Suppressor macrophage (primary cell): ENCODE results near the gene APOH.

Experiments used
- DNase-seq, 4 experiments: peaks; one replicate each; pipeline ENCODE4 v3.0.0-alpha.2; 2020 to 2022

Gene APOH

DNA sequence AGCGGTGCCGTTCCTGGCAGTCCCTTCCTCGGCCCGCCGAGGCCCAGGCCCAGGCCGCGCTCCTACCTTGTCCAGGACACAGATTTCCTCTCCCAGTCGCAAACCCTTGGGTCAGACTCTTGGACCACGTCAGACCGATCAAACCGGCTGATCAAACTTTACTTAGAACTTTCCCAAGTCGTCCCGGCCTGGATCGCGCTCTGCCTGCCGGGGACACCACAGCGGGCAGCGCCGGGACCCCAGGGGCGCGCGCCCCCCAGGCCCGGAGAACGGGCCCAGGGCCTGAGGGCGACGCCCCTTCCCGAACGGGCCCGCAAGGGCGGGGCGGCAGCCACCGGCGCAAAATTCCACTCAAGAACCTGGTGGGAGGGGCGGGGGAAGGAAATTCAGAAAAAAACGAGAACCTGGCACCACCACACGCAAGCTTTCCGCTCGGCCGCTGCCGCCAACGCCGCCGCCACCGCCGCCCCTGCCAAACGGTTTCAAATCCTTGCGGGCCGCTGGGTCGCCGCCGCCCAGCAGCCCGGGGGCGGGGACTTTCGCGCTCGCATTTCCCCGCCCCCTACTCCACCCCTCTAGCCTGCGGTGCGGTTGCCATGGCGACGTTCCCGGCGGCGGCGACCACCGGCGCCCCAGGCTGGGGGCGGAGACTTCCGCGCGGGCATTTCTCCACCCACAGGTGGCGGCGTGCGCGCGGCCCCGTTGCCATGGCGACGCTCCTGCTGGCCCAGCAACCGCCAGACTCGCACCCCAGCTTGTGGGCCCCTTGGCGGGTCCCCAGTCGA is 37.4 kb downstream of the APOH start, which contains the start of gene CEP112:
Gene CEP112 (minus strand): TSS at position 541 of the 785 bp plus-strand sequence.
- DNase-seq = peak; percentile 42 to 73 (median 58)

DNA sequence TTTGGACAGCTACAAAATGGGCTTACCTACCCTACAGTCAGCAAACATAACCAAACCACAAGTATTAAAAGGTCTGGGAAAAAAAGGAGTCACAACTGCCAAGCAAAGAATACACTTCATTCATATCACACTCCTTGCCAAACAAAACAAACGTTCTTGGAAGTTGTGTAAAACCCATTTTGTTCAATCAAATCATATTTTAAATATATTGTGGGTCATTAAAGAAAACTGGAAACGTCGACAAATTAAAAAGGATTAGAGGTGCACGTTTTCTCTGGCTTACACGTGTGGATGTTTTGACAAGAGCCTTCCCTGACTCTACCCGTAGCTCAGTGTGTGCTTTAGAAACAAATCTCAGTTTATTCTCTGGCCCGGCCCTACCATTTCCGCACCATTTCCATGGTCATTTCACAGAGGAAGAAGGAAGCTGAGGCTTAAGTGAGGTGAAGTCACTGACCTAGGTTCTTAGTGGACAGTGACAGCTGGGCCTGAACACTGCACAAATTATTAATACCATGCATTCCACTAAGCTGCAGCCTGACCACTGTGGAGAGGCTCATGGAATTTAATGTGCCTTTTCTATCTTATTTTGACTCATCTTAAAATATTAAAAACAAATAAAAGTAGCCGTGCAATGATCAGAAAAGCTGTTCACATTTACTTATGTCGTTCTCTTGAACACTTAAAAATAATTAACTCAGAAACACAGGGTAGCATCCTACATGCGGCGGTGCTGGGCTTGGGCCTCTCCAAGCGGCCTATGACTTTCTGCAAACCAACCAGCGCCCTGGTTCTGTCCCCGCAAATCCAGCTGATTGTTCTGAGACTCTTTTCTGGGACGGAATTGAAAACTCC is 38.2 kb downstream of the APOH start:
- peak in 1 of 4 experiments; percentile 5 for DNase-seq

DNA sequence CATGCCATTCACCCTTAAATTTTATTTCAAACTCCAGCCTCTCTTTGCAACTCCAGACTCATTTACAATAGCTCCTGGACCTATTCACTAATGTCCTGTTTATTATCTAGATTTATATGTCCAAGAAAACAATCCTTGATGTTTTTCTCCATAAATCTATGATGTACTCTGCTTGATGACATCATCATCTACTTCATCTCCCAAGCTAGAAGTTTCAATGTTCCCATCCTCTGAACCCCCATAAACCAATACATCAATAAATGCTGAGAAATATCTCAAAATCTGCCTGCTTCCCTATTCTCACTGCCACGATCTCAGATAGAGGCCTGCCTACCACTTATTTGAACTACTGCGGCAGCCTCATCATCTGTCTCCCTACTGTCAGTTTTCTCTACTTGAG is 41.5 kb downstream of the APOH start:
- DNase-seq = no peak

DNA sequence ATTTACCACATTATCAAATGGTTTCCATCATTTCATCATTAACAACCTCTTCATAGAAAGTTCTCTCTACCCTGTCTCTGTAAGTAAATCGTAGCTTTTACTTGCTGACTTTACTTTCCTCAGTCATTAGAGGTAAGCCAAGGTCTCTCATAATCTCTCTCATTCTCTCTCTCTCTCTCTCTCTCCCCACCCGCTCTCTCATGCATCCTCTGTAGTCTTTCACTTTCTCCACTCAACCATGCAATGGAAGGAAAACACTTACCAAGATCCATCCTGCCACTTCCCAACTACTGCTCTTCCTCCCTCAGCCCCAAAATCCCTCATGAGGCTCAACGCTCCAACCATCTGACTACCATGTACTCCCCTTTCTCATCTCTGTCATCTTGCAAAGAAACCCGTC is 43.4 kb downstream of the APOH start:
- DNase-seq = no peak

DNA sequence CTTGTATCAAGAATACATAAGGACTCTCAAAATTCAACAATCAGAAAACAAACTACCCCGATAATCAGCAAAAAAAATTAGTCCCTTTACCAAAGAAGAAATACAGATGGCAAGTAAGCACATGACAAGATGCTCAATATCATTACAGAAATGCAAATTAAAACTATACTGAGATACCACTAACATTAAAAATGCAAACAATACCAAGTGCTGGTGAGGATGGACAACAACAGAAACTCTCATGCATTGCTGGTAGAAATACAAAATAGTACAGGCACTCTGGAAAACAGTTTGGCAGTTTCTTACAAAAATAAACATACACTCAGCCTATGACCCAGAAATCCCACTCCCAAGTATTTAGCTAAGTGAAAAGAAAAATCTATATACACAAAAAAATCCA is 44.8 kb downstream of the APOH start:
- DNase-seq = no peak

DNA sequence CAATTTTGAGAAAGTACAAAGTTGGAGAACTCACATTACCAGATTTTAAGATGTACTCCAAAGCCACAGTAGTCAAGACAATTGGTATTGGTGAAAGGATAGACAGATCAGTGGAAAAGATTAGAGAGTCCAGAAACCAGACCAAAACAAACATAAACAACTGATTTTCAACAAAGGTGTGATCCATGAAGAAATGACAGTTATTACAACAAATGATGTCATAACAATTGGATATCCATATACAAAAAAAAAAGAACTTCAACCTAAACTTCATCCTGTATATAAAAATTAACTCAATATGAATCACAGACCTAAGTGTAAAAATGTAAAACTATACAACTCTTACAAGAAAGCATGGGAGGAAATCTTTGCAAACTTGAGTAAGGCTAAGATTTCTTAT is 45.7 kb downstream of the APOH start:
- no peak for DNase-seq

DNA sequence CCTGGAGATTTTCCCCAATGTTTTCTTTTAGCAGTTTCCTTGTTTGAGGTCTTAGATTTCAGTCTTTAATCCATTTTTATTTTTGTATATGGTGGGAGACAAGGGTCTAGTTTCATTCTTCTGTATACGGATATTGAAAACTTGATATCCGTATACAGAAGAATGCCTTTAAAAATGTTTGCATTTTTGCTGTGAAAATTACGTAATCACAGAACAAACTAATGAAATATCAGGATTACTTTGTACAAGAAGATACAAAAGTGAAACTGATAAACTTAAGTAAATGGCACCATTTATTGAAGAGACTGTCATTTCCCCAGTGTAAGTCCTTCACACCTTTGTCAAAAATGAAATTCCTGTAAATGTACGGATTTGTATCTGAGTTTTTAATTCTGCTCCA is 50.6 kb downstream of the APOH start:
- no peak for DNase-seq

DNA sequence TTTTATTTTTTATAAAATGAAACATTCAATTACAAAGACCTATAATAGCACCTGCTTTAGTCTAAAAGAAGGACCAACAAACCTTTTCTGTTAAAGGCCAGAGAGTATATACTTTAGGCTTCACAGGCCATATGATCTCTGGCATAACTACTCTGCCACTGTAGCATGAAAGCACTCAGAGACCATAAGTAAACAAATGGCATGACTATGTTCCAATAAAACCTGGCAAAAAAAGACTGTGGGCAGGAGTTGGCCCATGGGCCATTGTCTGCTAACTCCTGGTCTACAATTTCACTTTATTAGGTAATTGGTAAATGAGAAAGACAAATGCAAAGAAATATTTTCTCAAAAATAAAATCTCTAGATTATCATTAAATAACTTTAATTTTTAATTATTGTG is 52.2 kb downstream of the APOH start:
- no peak for DNase-seq

DNA sequence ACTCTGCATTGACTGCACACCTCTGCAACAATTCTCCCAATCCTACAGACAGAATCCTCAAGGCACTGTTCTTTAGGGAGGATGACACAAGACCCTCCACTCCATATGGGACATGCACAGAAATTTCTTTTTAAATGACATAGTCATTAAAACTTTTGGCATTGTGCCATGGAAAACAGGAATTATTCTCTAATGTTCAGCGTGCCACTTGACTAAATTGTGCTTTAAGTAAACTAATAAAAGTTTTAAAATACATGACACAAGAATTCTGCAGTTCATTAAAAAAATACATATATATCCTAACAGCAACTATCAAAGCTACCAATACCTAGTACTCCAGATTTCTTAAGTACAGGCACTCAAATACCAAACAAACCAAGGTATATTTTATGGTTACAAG is 53.3 kb downstream of the APOH start:
- DNase-seq = no peak

DNA sequence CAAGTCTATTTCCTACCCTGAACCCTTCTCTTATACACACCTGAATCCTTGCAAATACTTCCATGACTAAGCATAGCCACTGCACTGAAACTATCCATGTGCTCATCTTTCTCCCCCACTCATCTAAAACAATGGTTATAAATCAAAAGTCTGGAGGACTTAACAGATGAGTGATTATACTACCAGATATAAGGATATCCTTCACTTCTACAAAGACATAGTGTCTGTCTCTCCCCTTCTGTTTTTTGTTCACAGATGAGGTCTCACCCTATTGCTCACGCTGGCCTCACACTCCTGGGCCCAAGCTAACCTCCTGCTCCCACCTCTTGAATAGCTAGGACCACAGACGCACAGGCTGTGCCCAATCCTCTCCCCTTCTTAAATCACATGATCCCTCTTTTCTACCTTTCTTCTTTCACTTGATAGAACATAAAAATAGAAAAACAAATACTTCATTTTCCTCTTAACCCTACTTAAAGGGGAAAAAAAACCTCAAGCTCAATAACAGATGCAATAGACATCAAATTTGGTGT is 56.5 kb downstream of the APOH start:
- DNase-seq = no peak

DNA sequence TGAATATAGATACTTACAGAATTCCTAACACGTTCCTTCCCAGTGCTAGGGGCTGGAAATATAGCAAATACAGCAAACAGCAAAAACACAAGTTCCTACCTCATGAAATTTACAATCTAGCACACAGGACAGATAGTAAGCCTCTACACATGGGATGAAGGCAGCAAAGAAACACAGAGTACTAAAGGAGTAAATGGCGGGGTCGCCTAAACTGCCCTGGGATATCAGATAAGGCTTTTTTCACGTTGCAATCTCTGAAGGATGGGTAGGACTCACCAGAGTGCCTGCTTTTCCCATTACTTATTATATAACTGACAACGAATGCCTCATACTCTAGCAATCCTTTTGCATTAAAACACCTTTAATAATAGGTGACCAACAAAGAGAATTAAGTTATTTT is 57.1 kb downstream of the APOH start:
- no peak for DNase-seq

DNA sequence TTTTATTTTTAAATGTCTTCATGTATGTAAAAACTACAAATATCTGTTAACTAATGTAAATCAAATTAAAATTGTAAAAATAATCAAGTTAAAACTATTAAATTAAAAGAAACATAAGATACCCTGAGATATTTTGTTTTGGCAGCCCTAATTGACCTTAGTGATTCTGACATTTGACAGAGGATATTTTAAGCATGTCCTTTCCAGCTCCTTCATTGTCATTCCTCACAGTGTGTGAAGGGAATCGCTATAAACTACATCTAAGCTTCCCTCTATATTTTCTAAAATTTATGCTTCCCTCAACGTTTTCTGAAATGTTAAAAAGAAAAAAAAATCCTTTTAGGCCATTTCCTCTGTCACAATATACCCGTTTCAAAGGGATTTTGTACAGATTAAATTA is 57.5 kb downstream of the APOH start:
- no peak for DNase-seq

DNA sequence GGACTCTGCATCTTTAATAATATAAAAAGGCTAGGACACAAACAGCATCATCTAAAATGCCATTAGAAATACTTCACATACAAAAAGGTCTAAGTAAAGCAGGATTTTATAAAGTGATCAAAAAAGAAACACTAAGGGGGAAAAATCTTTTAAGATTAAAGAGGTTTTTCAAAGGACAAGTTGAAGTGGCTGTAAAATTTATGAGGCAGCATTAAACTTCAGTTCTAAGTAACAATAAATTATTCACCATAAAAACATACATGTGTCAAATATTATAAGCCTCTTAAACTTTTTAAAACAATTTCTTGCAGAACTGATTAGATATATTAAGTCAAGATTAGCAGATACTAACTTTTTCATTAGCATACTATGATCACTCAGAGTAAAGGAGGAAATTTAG is 58.0 kb downstream of the APOH start:
- DNase-seq = no peak

DNA sequence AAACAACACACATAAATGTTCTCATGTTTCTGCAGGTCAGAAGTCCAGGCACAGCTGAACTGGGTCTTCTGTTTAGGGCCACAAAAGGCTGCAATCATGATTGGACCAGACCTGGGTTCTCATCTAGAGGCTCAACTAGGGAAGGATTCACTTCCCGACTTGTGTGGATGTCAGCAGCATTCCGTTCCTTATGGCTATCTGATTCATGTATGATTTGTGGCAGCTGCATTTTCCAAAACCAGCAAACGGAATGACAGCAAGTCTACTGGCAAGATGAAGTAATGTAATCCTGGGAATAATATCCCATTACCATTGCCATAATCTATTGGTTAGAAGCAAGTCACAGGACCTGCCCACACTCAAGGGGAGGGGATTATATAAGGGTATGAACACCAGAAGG is 59.4 kb downstream of the APOH start:
- DNase-seq = no peak

DNA sequence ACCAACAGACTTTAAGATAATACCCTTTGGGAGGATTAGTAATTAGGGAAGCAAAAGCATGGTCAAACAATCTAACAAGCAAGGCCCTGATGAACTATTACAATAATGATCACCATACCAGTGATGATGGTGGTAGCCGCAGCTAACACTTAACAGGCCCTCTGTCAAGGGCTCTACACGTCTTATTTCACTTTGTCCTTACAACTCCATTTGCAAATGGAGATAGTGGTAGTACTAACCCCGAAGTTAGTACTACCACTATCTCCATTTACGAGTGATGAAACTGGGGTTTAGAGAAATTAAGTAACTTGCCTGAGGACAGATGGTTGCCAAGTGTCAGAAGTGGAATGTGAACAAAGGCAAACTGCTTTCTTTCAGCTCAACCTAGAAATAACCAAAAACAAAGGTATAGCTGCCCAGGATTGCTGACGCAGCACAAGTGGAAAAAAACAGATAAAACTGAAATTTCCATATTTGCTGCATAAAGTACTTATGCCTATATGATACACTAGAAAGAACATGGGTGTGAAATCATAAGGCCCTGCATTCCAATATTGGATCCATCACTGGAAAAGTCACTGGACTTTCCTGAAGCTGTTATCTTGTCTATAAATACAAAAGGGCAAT is 61.9 kb downstream of the APOH start:
- DNase-seq = no peak

DNA sequence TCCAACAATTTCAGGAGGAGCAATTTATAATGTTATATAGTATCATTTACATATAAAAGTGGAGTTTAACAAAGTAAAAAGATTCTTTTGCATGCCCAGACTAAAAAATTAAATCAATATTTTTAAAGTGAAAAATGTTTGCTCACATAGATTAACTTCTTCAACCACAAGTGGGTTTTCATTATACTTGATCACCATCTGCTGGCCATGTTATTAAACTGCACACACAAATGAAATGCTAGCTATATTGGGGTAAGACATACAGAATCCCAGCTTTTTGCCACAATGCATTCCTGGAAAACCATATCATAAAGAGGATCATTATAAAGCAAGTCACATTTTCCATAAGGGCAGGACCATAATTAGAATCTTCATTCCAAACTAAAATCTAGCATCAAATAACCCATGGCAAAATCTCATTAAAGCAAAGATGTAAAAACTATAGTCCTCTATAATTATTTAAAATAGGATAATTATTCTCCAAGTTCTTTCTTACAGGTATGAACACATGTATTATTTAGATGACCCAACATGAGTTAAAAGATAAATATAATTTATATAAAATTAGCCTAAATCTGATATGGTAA is 63.6 kb downstream of the APOH start:
- DNase-seq = peak; percentile 13 to 60 (median 51)
